GM12878 (cell line): ENCODE results near the gene RPE65. TPM values are rescaled to one million over a fixed set of nuclear protein-coding genes. Genes with fewer than 3 reads are reported as not detected.

Experiments
- ATAC-seq: fragments of 200-7000 bp; cut with Tn5 transposase; 3 replicates; pipeline ENCODE4 v1.9.1; 2020; ENCODE audit warnings: mild to moderate bottlenecking, moderate library complexity
- BruUV-seq: library from RNA; stranded (reverse); fragments of 400-500 nt; replicated peaks from 2 replicates; lab custom pipeline; 2021; lab: Mats Ljungman, UMichigan
- CTCF ChIA-PET: fragments of 300-600 bp; sonication (Branson Sonifier 250); formaldehyde crosslinking; extraction: SDS; loops from one replicate; lab custom pipeline; 2021; ENCODE audit warnings: inconsistent platforms; lab: Yijun Ruan, JAX
- POLR2A ChIA-PET: fragments of 350-600 bp; formaldehyde crosslinking; extraction: SDS; loops from one replicate; lab custom pipeline; 2021; ENCODE audit warnings: inconsistent platforms; lab: Charles Lee
- RAD21 ChIA-PET: fragments of 300-600 bp; sonication (Branson Sonifier 250); formaldehyde crosslinking; loops from one replicate; lab custom pipeline; 2023; ENCODE audit warnings: antibody characterized with exemption; ENCODE audit not compliant: unreplicated experiment; lab: Charles Lee
- SMC1A ChIA-PET: fragments of 300-600 bp; sonication (Branson Sonifier 250); formaldehyde crosslinking; loops from one replicate; lab custom pipeline; 2023; ENCODE audit not compliant: unreplicated experiment, uncharacterized antibody; lab: Charles Lee
- DNase-seq: peaks from one replicate; pipeline ENCODE4 v3.0.0-alpha.2; 2011; ENCODE audit warnings: low read depth, low spot score
- FAIRE-seq: peaks from 3 replicates; lab custom pipeline; 2011; peaks lifted over from hg19 to GRCh38; lab: Jason Lieb, UNC
- H2AFZ ChIP-seq: 2 replicates; pipeline ENCODE4 v1.6.0; 2011; ENCODE audit warnings: low read depth, low read length, control low read depth; ENCODE audit not compliant: control insufficient read depth
- H3K27ac ChIP-seq: 2 replicates; pipeline ENCODE4 v1.5.1; 2011; ENCODE audit warnings: control low read depth; ENCODE audit not compliant: control insufficient read depth, insufficient read depth
- H3K27me3 ChIP-seq, 2 experiments: replicated peaks in 1 of 2; 2 replicates each; pipeline versions ENCODE4 v1.6.0 to v1.6.1; 2011; ENCODE audit warnings: low read length in 1 of 2; ENCODE audit not compliant: control insufficient read depth in 2 of 2, insufficient read depth in 2 of 2
- H3K36me3 ChIP-seq, 2 experiments: 2 replicates each; pipeline ENCODE4 v1.5.1; 2011; ENCODE audit warnings: low read length in 1 of 2; ENCODE audit not compliant: control insufficient read depth in 2 of 2, insufficient read depth in 2 of 2
- H3K4me1 ChIP-seq: 2 replicates; pipeline ENCODE4 v1.6.1; 2011; ENCODE audit warnings: mild to moderate bottlenecking, low read length, moderate library complexity, mixed read lengths; ENCODE audit not compliant: control insufficient read depth, insufficient read depth
- H3K4me2 ChIP-seq: 2 replicates; pipeline ENCODE4 v1.6.0; 2011; ENCODE audit warnings: control low read depth; ENCODE audit not compliant: control insufficient read depth, insufficient read depth
- H3K4me3 ChIP-seq: fragments of 200-600 bp; sonication (generic); 2 replicates; pipeline ENCODE4 v1.5.1; 2016
- H3K79me2 ChIP-seq: 2 replicates; pipeline ENCODE4 v1.6.0; 2011; ENCODE audit warnings: low read length; ENCODE audit not compliant: control insufficient read depth, insufficient read depth
- H3K9ac ChIP-seq: 2 replicates; pipeline ENCODE4 v1.8.0; 2011; ENCODE audit warnings: low read length, control low read depth, mixed read lengths; ENCODE audit not compliant: control insufficient read depth, insufficient read depth
- H3K9me3 ChIP-seq: replicated peaks from 3 replicates; pipeline ENCODE4 v1.5.1; 2011; ENCODE audit warnings: mild to moderate bottlenecking, low read length; ENCODE audit not compliant: control insufficient read depth, insufficient read depth
- H4K20me1 ChIP-seq: 2 replicates; pipeline ENCODE4 v1.6.0; 2011; ENCODE audit not compliant: control insufficient read depth, insufficient read depth
- ATF7 ChIP-seq: fragments of 450-650 bp; IDR thresholded peaks from 2 replicates; pipeline ENCODE4 v1.6.1; 2016; ENCODE audit warnings: low read depth, mild to moderate bottlenecking
- BMI1 ChIP-seq: fragments of 450-650 bp; IDR thresholded peaks from 2 replicates; pipeline ENCODE4 v1.6.1; 2016; ENCODE audit warnings: mild to moderate bottlenecking, moderate library complexity, borderline replicate concordance
- CBX3 ChIP-seq: fragments of 200-600 bp; sonication (generic); IDR thresholded peaks from 2 replicates; pipeline ENCODE4 v1.6.1; 2016; ENCODE audit warnings: low read depth, borderline replicate concordance
- ETV6 ChIP-seq, 2 experiments: fragments of 450-650 bp in 1 of 2; IDR thresholded peaks in 1 of 2; conservative IDR thresholded peaks in 1 of 2; 2 replicates each; pipeline ENCODE4 v1.6.1; 2014; ENCODE audit warnings: antibody characterized with exemption in 1 of 2, borderline replicate concordance in 1 of 2, low read depth in 1 of 2, mild to moderate bottlenecking in 1 of 2, moderate library complexity in 1 of 2
- FOS ChIP-seq: IDR thresholded peaks from 3 replicates; pipeline ENCODE4 v1.6.1; 2011; ENCODE audit warnings: borderline replicate concordance; ENCODE audit not compliant: insufficient read length; ENCODE audit errors: extremely low read depth
- IKZF1 ChIP-seq: fragments of 450-650 bp; conservative IDR thresholded peaks from 2 replicates; pipeline ENCODE4 v1.6.1; 2017; ENCODE audit warnings: antibody characterized with exemption, mild to moderate bottlenecking
- IKZF2 ChIP-seq, 2 experiments: fragments of 450-650 bp; IDR thresholded peaks; 2 replicates each; pipeline ENCODE4 v1.6.1; 2017; ENCODE audit warnings: mild to moderate bottlenecking in 2 of 2, moderate library complexity in 2 of 2
- SMARCA5 ChIP-seq: fragments of 450-650 bp; IDR thresholded peaks from 2 replicates; pipeline ENCODE4 v1.6.1; 2017; ENCODE audit warnings: mild to moderate bottlenecking
- STAT1 ChIP-seq: fragments of 450-650 bp; conservative IDR thresholded peaks from 2 replicates; pipeline ENCODE4 v1.6.1; 2014; ENCODE audit warnings: antibody characterized with exemption, mild to moderate bottlenecking
- YBX1 ChIP-seq: fragments of 450-650 bp; IDR thresholded peaks from 2 replicates; pipeline ENCODE4 v1.6.1; 2016; ENCODE audit warnings: antibody characterized with exemption
- ZBED1 ChIP-seq: IDR thresholded peaks from 2 replicates; pipeline ENCODE4 v1.6.1; 2016; ENCODE audit warnings: borderline replicate concordance
- ZNF622 ChIP-seq: fragments of 450-650 bp; IDR thresholded peaks from 2 replicates; pipeline ENCODE4 v1.6.1; 2017; ENCODE audit warnings: mild to moderate bottlenecking, inconsistent platforms
- WGBS: methylation state at CpG from one replicate; pipeline ENCODE4 v1.1.6; 2016; ENCODE audit warnings: low lambda C conversion rate; ENCODE audit not compliant: insufficient replicate concordance, insufficient coverage; ENCODE audit errors: missing lambda C conversion rate; 5-methylcytosine and 5-hydroxymethylcytosine counted together
- in situ Hi-C: fragments of 300-500 bp; cut with MboI; formaldehyde crosslinking; loops from 9 replicates; pipeline ENCODE4 v1.14.3; 2018; ENCODE audit warnings: mixed read lengths
- intact Hi-C: fragments of 100-400 bp; cut with micrococcal nuclease; formaldehyde crosslinking; loops from one replicate; pipeline ENCODE4 v1.14.2; 2022; ENCODE audit not compliant: unreplicated experiment
- polyA plus RNA-seq, 11 experiments: library from polyadenylated mRNA; depleted of rRNA in 4 of 11; unstranded in 6 of 11; stranded (reverse) in 5 of 11; fragments of >200 nt; fragmentation: Nextera tagmentation in 4 of 11; fragmentation: Illumina TruSeq in 1 of 11; extraction: Ambion mirVana in 4 of 11; extraction: Trizol in 1 of 11; gene quantifications; 1 replicate in 1 of 11; 2 replicates in 10 of 11; pipeline versions ENCODE4 v1.2.1 to v1.2.3, GENCODE V29; 2011 to 2016; ENCODE audit warnings: inconsistent platforms in 2 of 11, missing spikeins in 2 of 11, low read depth in 1 of 11
- total RNA-seq, 4 experiments: library from RNA; depleted of rRNA in 3 of 4; stranded (reverse); fragments of >200 nt in 3 of 4; fragmentation: Illumina TruSeq in 1 of 4; extraction: Trizol in 1 of 4; gene quantifications; 2 replicates each; pipeline versions ENCODE4 v1.2.1 to v1.2.3, GENCODE V29; 2013 to 2021
- TF ChIP-seq, protein P1 (sequence below): fragments of 450-650 bp; IDR thresholded peaks from 2 replicates; pipeline ENCODE4 v1.6.1; 2018; ENCODE audit warnings: mild to moderate bottlenecking, low read depth, moderate library complexity; ENCODE audit not compliant: partially characterized antibody

The RPE65 gene
- total and polyA plus RNA-seq, 10 of the 15 experiments (the other 5 are each of a cell fraction or from before 2014, with no cell fraction given) = not detected

DNA sequence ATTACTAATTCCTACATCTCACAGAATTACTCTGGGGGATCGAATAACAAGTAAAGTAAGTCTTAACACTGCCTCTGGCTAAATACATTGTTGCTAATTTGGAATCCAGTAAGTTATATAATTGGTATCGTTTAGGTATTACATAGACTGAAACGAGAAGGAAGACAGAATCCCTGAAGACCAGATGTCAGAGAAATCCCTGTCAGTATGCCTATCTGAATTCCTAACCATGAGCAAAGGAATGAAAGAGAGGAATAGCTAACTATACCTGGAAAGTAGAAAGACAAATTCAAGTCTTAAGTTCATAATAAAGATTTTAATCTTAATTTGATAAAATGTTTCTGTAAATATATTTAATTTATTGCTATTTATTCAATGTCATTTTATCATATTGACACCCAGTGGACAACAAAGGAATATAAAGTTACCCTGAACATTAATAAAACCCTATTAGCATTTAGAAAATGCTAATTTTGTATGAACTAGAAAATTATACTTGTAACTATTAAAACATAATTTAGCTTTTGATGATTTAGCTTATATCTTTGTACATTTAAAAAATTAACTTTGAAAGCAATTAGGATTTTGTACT, 35.8 kb upstream of the RPE65 start (continued):
- TF ChIP-seq FOS = no peak
- TF ChIP-seq IKZF1 = no peak
- TF ChIP-seq, protein P1, sequence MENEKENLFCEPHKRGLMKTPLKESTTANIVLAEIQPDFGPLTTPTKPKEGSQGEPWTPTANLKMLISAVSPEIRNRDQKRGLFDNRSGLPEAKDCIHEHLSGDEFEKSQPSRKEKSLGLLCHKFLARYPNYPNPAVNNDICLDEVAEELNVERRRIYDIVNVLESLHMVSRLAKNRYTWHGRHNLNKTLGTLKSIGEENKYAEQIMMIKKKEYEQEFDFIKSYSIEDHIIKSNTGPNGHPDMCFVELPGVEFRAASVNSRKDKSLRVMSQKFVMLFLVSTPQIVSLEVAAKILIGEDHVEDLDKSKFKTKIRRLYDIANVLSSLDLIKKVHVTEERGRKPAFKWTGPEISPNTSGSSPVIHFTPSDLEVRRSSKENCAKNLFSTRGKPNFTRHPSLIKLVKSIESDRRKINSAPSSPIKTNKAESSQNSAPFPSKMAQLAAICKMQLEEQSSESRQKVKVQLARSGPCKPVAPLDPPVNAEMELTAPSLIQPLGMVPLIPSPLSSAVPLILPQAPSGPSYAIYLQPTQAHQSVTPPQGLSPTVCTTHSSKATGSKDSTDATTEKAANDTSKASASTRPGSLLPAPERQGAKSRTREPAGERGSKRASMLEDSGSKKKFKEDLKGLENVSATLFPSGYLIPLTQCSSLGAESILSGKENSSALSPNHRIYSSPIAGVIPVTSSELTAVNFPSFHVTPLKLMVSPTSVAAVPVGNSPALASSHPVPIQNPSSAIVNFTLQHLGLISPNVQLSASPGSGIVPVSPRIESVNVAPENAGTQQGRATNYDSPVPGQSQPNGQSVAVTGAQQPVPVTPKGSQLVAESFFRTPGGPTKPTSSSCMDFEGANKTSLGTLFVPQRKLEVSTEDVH = no peak

DNA sequence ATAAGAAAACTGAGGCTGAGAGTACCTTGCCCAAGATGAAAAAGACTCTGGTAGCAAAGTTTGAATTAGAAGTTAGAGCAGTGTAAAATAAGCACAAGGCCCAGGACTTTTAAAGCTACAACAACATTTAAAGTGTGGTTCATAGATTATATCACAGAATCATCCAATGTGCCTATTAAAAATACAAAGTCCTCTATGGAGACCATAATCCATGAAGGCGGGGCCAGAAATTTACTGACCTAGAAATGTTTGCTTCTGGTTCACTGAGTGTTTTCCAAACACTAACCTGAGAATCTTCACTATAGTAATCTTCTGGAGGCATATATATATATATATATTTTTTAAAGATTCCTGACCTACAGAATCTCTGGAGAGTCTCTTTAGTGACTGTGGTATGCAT, 34.9 kb upstream of the RPE65 start:
- Histone ChIP-seq H3K79me2 (no peaks in the 10 kb centered on the region), H3K4me3 (no peak overlapping the region), H2AFZ (no peak overlapping the region), H3K27ac (no peak overlapping the region), H3K9ac (no peak overlapping the region), H3K4me1 (no peaks in the 10 kb centered on the region), H3K27me3 (no peaks in the 10 kb centered on the region), H4K20me1 (no peaks in the 10 kb centered on the region), H3K9me3 (no peaks in the 10 kb centered on the region), H3K4me2 (no peak overlapping the region), H3K36me3 (peaks cover 0 to 9% of the 10 kb centered on the region in 2 experiments; a peak in 2 of 4 replicates)
- ChIA-PET SMC1A (interaction anchor here (0.8 to 2.3 kb wide), 3 partner anchors 9 to 11 kb away, joined by 3 to 17 read pairs (median 3); no protein-coding TSS in a partner anchor), CTCF (interaction anchor here (1.3 to 1.4 kb wide), 2 partner anchors 8 to 9 kb away, joined by 4 read pairs; no protein-coding TSS in a partner anchor), POLR2A (interaction anchor here (1.0 kb wide), 2 partner anchors 9 to 11 kb away, joined by 3 to 4 read pairs; no protein-coding TSS in a partner anchor), RAD21 (no interaction called here)
- DNase-seq (no peak), FAIRE-seq (no peak), ATAC-seq (no peak)
- intact Hi-C loops (no loop called here), in situ Hi-C loops (no loop called here)
- TF ChIP-seq YBX1 (no peak), BMI1 (no peak), ATF7 (no peak), ZNF622 (no peak), IKZF2 (IDR thresholded peaks at IDR 0.05) (no peak), ETV6 (conservative IDR thresholded peaks at IDR 0.05 in 1 of 2, IDR thresholded peaks at IDR 0.05 in 1 of 2; ENCODE audit: borderline replicate concordance in 1 of 2, low read depth in 1 of 2) (no peak), ZBED1 (no peak), SMARCA5 (no peak), STAT1 (no peak), CBX3 (no peak)
- 94% methylated on average over 1 of the region's 1 CpG for WGBS
- BruUV-seq = no TSS peak
